SH-SY5Y (cell line): ENCODE results near the gene TTLL4.

Experiments used
- GATA2 ChIP-seq: IDR thresholded peaks from 2 replicates; pipeline ENCODE4 v1.6.1; 2011; ENCODE audit warnings: mild to moderate bottlenecking, low read depth, low read length
- GATA3 ChIP-seq: IDR thresholded peaks from 2 replicates; pipeline ENCODE4 v1.6.1; 2011; ENCODE audit warnings: low read depth, mild to moderate bottlenecking, low read length, moderate library complexity

GRCh38 chr2:218785103-218785502 is 74.5 kb downstream of the TTLL4 start:
- no peak for TF ChIP-seq GATA2
- TF ChIP-seq GATA3 = no peak
